IPS-18c (cell line): ENCODE data around the gene AKR1C8.
"Not testable (repeated sequence)": the region's sequence is repeated elsewhere in the genome, so short reads cannot be mapped to it uniquely, and the experiment has no call there.

Source experiments
- H3K4me3 ChIP-seq: 2 replicates; pipeline ENCODE4 v1.7.0; 2013; ENCODE audit warnings: low read depth, mild to moderate bottlenecking, low read length, moderate library complexity; ENCODE audit not compliant: insufficient read depth
- H3K9me3 ChIP-seq: one replicate; pipeline ENCODE4 v1.6.1; 2013; ENCODE audit warnings: mild to moderate bottlenecking, low read length, moderate library complexity; ENCODE audit not compliant: control insufficient read depth, insufficient read depth

AKR1C8 gene

GRCh38 chr10:5187867-5188266, 2.9 kb upstream of the AKR1C8 start:
- peaks cover 5% of the 10 kb centered on the region for H3K9me3 ChIP-seq
- H3K4me3 ChIP-seq, result no peak overlapping the region

- H3K9me3 ChIP-seq, result peaks cover 5% of the 10 kb centered on the region
- H3K4me3 ChIP-seq, result no peak overlapping the region
These were observed 1.0 kb downstream of the AKR1C8 start for GRCh38 chr10:5183923-5184322.

- not testable (repeated sequence) for H3K9me3 ChIP-seq, H3K4me3 ChIP-seq
These were observed 4.4 kb downstream of the AKR1C8 start for GRCh38 chr10:5180503-5180902.

GRCh38 chr10:5175581-5175980, 9.4 kb downstream of the AKR1C8 start:
- not testable (repeated sequence) for H3K4me3 ChIP-seq, H3K9me3 ChIP-seq

GRCh38 chr10:5168897-5169420, 16.0 kb downstream of the AKR1C8 start:
- no peak overlapping the region for H3K4me3 ChIP-seq
- H3K9me3 ChIP-seq, result no peaks in the 10 kb centered on the region

GRCh38 chr10:5165738-5166137, 19.2 kb downstream of the AKR1C8 start:
- Histone ChIP-seq H3K9me3 (peaks cover 7% of the 10 kb centered on the region), H3K4me3 (no peak overlapping the region)

GRCh38 chr10:5163487-5163886, 21.5 kb downstream of the AKR1C8 start:
- Histone ChIP-seq H3K9me3 (peaks cover 7% of the 10 kb centered on the region), H3K4me3 (no peak overlapping the region)

- H3K4me3 ChIP-seq, result no peak overlapping the region
- H3K9me3 ChIP-seq, result peaks cover 10% of the 10 kb centered on the region
These were observed 25.8 kb downstream of the AKR1C8 start for GRCh38 chr10:5159126-5159525.

GRCh38 chr10:5157501-5157900, 27.4 kb downstream of the AKR1C8 start:
- H3K9me3 ChIP-seq, result peaks cover 10% of the 10 kb centered on the region

GRCh38 chr10:5155951-5156350, 29.0 kb downstream of the AKR1C8 start:
- peaks cover 5% of the 10 kb centered on the region for H3K9me3 ChIP-seq
- H3K4me3 ChIP-seq, result no peak overlapping the region

More at GRCh38 chr10:5157501-5157900, 27.4 kb downstream of the AKR1C8 start:
- H3K4me3 ChIP-seq, result no peak overlapping the region

- peaks cover 5% of the 10 kb centered on the region for H3K9me3 ChIP-seq
- no peak overlapping the region for H3K4me3 ChIP-seq
These were observed 33.9 kb downstream of the AKR1C8 start for GRCh38 chr10:5151076-5151475.

- Histone ChIP-seq H3K9me3 (peaks cover 2% of the 10 kb centered on the region), H3K4me3 (no peak overlapping the region)
These were observed 36.3 kb downstream of the AKR1C8 start for GRCh38 chr10:5148678-5149032.

GRCh38 chr10:5147981-5148677, 36.8 kb downstream of the AKR1C8 start:
- no peak overlapping the region for H3K4me3 ChIP-seq
- peaks cover 2% of the 10 kb centered on the region for H3K9me3 ChIP-seq

GRCh38 chr10:5147255-5147980, 37.5 kb downstream of the AKR1C8 start:
- Histone ChIP-seq H3K9me3 (peaks cover 2% of the 10 kb centered on the region), H3K4me3 (no peak overlapping the region)

- H3K9me3 ChIP-seq, result peaks cover 2% of the 10 kb centered on the region
- no peak overlapping the region for H3K4me3 ChIP-seq
These were observed 38.1 kb downstream of the AKR1C8 start for GRCh38 chr10:5146920-5147254.

GRCh38 chr10:5143137-5143536, 41.8 kb downstream of the AKR1C8 start:
- Histone ChIP-seq H3K9me3 (peaks cover 2% of the 10 kb centered on the region), H3K4me3 (no peak overlapping the region)

- no peak overlapping the region for H3K4me3 ChIP-seq
These were observed 42.8 kb downstream of the AKR1C8 start for GRCh38 chr10:5142199-5142598.

GRCh38 chr10:5137699-5138098, 47.3 kb downstream of the AKR1C8 start:
- not testable (repeated sequence) for H3K9me3 ChIP-seq

More at GRCh38 chr10:5142199-5142598, 42.8 kb downstream of the AKR1C8 start:
- H3K9me3 ChIP-seq, result peaks cover 3% of the 10 kb centered on the region

More at GRCh38 chr10:5137699-5138098, 47.3 kb downstream of the AKR1C8 start:
- H3K4me3 ChIP-seq, result not testable (repeated sequence)
